Naive thymus-derived CD4-positive, alpha-beta T cell (primary cell): ENCODE data around the gene INSL3. TPM values are rescaled to one million over a fixed set of nuclear protein-coding genes. Genes with fewer than 3 reads are reported as not detected.
"Not testable (repeated sequence)": the region's sequence is repeated elsewhere in the genome, so short reads cannot be mapped to it uniquely, and the experiment has no call there.

ENCODE experiments used
- ATAC-seq: fragments of 150-1000 bp; cut with Tn5 transposase; 2 replicates; pipeline ENCODE4 v1.10.0; 2021; ENCODE audit warnings: mild to moderate bottlenecking, moderate library complexity
- CTCF ChIA-PET: fragments of 350-600 bp; sonication (Branson Sonifier 250); formaldehyde crosslinking; loops from one replicate; lab custom pipeline; 2021; ENCODE audit warnings: antibody characterized with exemption; lab: Charles Lee
- POLR2A ChIA-PET: fragments of 350-600 bp; sonication (Branson Sonifier 250); formaldehyde crosslinking; loops from one replicate; lab custom pipeline; 2021; ENCODE audit warnings: antibody characterized with exemption, inconsistent platforms; lab: Charles Lee
- DNase-seq, 9 donors: peaks; one replicate each; pipeline versions ENCODE4 v3.0.0 to v3.0.0-alpha.2; 2020 to 2022; ENCODE audit warnings: mixed read lengths in 1 of 9
- H3K27ac ChIP-seq: one replicate; pipeline ENCODE4 v1.7.0; 2013; ENCODE audit warnings: mild to moderate bottlenecking, low read depth, low read length, moderate library complexity
- H3K27me3 ChIP-seq, 2 donors: one replicate each; pipeline ENCODE4 v1.7.0; 2013; ENCODE audit warnings: low read length in 2 of 2, mild to moderate bottlenecking in 2 of 2, moderate library complexity in 2 of 2; ENCODE audit not compliant: control insufficient read depth in 2 of 2, insufficient read depth in 2 of 2
- H3K36me3 ChIP-seq, 3 experiments: 1 replicate in 2 of 3; 2 replicates in 1 of 3; pipeline ENCODE4 v1.7.0; 2013; ENCODE audit warnings: low read length in 3 of 3, mild to moderate bottlenecking in 3 of 3, moderate library complexity in 1 of 3; ENCODE audit not compliant: insufficient read depth in 3 of 3, control insufficient read depth in 2 of 3
- H3K4me1 ChIP-seq, 2 donors: one replicate each; pipeline ENCODE4 v1.7.0; 2013; ENCODE audit warnings: low read length in 2 of 2, mild to moderate bottlenecking in 2 of 2, moderate library complexity in 1 of 2; ENCODE audit not compliant: control insufficient read depth in 2 of 2, insufficient read depth in 2 of 2
- H3K4me3 ChIP-seq: 2 replicates; pipeline ENCODE4 v1.7.0; 2013; ENCODE audit warnings: mild to moderate bottlenecking, low read length
- H3K9me3 ChIP-seq, 3 experiments: 1 replicate in 2 of 3; 2 replicates in 1 of 3; pipeline ENCODE4 v1.7.0; 2013; ENCODE audit warnings: low read length in 3 of 3; ENCODE audit not compliant: control insufficient read depth in 2 of 3
- H3K27ac Mint-ChIP-seq, 9 donors: one replicate each; pipeline ENCODE4 v1.8.0; 2020 to 2022; ENCODE audit warnings: mixed read lengths in 9 of 9, mild to moderate bottlenecking in 8 of 9, moderate library complexity in 5 of 9, inconsistent platforms in 2 of 9
- H3K27me3 Mint-ChIP-seq, 5 donors: one replicate each; pipeline ENCODE4 v1.8.0; 2021 to 2022; ENCODE audit warnings: mixed read lengths in 5 of 5, mild to moderate bottlenecking in 1 of 5
- H3K36me3 Mint-ChIP-seq, 5 donors: one replicate each; pipeline ENCODE4 v1.8.0; 2020 to 2022; ENCODE audit warnings: mixed read lengths in 5 of 5, mild to moderate bottlenecking in 3 of 5, inconsistent platforms in 1 of 5
- H3K4me1 Mint-ChIP-seq, 7 donors: one replicate each; pipeline ENCODE4 v1.8.0; 2020 to 2022; ENCODE audit warnings: mixed read lengths in 7 of 7, mild to moderate bottlenecking in 3 of 7, inconsistent platforms in 1 of 7
- H3K4me3 Mint-ChIP-seq, 10 donors: one replicate each; pipeline ENCODE4 v1.8.0; 2020 to 2022; ENCODE audit warnings: mild to moderate bottlenecking in 10 of 10, mixed read lengths in 10 of 10, moderate library complexity in 6 of 10, inconsistent platforms in 2 of 10
- H3K9me3 Mint-ChIP-seq, 11 donors: one replicate each; pipeline ENCODE4 v1.8.0; 2020 to 2022; ENCODE audit warnings: mixed read lengths in 11 of 11, mild to moderate bottlenecking in 4 of 11, inconsistent platforms in 1 of 11, moderate library complexity in 1 of 11
- intact Hi-C, 2 donors: fragments of 100-400 bp; cut with micrococcal nuclease; formaldehyde crosslinking; loops; one replicate each; pipeline ENCODE4 v1.15.1; 2023
- polyA plus RNA-seq, 2 donors: library from polyadenylated mRNA; unstranded; fragments of 300-500 nt; fragmentation: Illumina TruSeq; gene quantifications; one replicate each; pipeline ENCODE4 v1.2.3, GENCODE V29; 2021
- total RNA-seq, 6 experiments: library from RNA in 5 of 6; stranded (reverse) in 5 of 6; gene quantifications; 1 replicate in 5 of 6; 2 replicates in 1 of 6; pipeline ENCODE4 v1.2.3 and lab custom pipeline; 2021 to 2026

The INSL3 gene
- total and polyA plus RNA-seq, 7 experiments from 2014 or later = 2.0 to 11.1 (median 6.2) TPM

DNA sequence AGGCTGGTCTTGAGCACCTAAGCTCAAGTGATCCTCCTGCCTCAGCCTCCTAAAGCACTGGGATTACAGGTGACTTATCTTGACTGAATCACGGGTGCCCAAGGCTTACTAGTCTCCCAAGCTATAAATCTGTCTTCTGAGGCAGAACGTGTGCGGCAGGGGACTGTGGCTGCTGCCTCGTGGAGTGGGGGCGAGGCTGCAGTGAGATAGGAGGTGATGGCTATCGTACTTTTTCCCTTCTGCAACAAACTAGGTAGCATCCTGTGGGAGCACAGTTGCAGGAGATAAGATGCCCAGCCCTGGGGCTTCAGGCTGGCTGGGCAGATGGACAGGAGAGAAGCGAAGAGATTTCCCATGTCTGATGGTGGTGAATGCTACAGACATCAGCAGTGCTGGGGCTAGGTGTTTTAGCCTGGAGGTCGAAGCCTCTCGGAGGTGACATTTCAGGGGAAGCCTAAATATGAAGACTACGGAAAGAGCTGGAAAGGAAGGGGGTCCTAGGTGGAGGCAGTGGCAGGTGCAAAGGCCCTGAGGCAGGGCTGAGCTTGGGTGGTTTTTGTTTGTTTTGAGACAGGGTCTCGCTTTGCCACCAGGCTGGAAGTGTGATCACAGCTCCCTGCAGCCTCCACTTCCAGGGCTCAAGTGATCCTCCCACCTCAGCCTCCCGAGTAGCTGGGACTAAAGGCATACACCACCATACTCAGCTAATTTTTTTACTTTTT is 19.0 kb downstream of the INSL3 start:
- Histone ChIP-seq H3K27me3 (no peaks in the 10 kb centered on the region), H3K4me1 (peaks cover 15 to 27% of the 10 kb centered on the region in 2 donors), H3K9me3 (no peaks in the 10 kb centered on the region), H3K4me3 (no peak overlapping the region), H3K36me3 (no peaks in the 10 kb centered on the region), H3K27ac (no peak overlapping the region)
- Mint-ChIP-seq H3K4me3 (peak overlapping the region in 9 of 10 donors; percentile 8 to 73 (median 60)), H3K9me3 (peaks cover 0 to 2% (median 0%) of the 10 kb centered on the region in 11 donors), H3K36me3 (peaks cover 0 to 8% (median 0%) of the 10 kb centered on the region in 5 donors), H3K27me3 (peaks cover 0 to 10% (median 0%) of the 10 kb centered on the region in 5 donors), H3K4me1 (peaks cover 19 to 52% (median 36%) of the 10 kb centered on the region in 7 donors), H3K27ac (peak overlapping the region in 8 of 9 donors; percentile 54 to 95 (median 88))
- POLR2A ChIA-PET = interaction anchor here (0.6 to 4.6 kb wide), 13 partner anchors 7 to 1390 kb away, joined by 3 to 41 read pairs (median 5); partner anchors contain the start of genes B3GNT3, FCHO1, JAK3 and MAP1S
- ATAC-seq (no peak), DNase-seq (no peak)
- CTCF ChIA-PET = interaction anchor here (0.6 to 1.5 kb wide), 4 partner anchors 18 to 99 kb away, joined by 3 to 5 read pairs (median 4); no protein-coding TSS in a partner anchor
- intact Hi-C loops = no loop called here

DNA sequence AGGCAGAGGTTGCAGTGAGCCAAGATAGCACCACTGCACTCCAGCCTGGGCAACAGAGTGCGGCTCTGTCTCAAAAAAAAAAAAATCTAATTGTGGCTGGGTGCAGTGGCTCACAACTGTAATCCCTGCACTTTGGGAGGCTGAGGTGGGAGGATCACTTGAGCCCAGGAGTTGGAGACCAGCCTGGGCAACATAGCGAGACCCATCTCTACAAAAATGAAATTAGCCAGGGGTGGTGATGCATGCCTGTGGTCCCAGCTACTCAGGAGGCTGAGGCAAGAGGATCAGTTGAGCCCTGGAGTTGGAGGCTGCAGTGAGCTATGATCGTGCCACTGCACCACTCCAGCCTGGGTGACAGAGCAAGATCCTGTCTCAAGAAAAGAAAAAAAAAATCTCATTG is 22.7 kb downstream of the INSL3 start:
- H3K27ac Mint-ChIP-seq = peak overlapping the region in 1 of 9 donors; percentile 51
- ChIA-PET CTCF (interaction anchor here (0.9 kb wide), 1 partner anchor 15 kb away, joined by 3 read pairs; no protein-coding TSS in a partner anchor), POLR2A (interaction anchor here (0.7 kb wide), 1 partner anchor 1065 kb away, joined by 3 read pairs; no protein-coding TSS in a partner anchor)
- H3K27ac ChIP-seq, H3K36me3 ChIP-seq, H3K4me3 ChIP-seq, H3K27me3 ChIP-seq, H3K9me3 Mint-ChIP-seq, H3K9me3 ChIP-seq, ATAC-seq, DNase-seq, H3K36me3 Mint-ChIP-seq: not testable (repeated sequence)
- H3K4me1 ChIP-seq = peaks cover 27 to 55% of the 10 kb centered on the region in 2 donors
- H3K4me1 Mint-ChIP-seq = peaks cover 17 to 61% (median 45%) of the 10 kb centered on the region in 7 donors
- H3K4me3 Mint-ChIP-seq = peak overlapping the region in 1 of 10 donors; percentile 34
- peaks cover 0 to 27% (median 0%) of the 10 kb centered on the region in 5 donors for H3K27me3 Mint-ChIP-seq
- intact Hi-C loops = loop anchor here in 1 of 2 donors (10.0 kb wide), 1 partner anchor 136 kb away; the partner anchor contains the start of gene CCDC124

DNA sequence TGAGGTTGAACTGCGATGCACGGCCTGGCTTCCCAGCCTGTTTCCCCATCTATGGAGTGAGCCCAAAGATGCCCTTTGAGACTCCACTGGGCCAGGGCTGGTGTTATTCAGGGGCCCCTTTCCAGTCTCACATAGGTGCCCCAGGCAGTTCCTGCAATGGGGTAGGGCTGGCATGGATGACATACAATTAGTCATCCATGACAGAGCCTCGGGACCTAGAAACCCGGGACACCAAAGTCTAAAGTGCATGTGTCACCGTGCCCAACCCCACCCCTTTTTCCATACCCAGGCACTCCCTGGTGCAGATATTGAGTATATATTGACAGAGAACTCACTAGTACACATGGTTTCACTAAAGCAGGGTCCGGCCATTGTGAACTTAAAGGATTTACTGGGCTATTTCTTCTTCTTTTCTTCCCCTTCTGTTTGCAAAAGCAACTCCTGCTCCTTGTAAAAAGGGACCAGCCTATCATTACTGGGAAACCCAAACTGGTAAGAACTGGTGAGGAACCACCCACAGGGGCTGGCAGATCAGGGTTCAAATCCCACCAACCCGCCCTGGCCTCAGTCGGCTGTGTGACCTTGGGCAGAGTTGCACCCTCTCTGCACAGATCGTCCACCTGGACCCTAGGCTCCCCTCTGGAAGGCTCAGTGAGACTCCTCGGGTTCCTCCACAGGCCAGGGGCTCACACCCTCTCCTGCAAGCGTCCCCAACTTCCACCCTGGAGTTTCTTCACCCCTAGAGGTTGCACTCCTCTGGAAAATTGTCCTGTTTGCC is 23.7 kb downstream of the INSL3 start:
- peaks cover 0 to 4% (median 0%) of the 10 kb centered on the region in 5 donors for H3K36me3 Mint-ChIP-seq
- intact Hi-C loops = loop anchor here in 1 of 2 donors (10.0 kb wide), 1 partner anchor 137 kb away; the partner anchor contains the start of gene CCDC124
- H3K27me3 ChIP-seq = no peaks in the 10 kb centered on the region
- peak overlapping the region in 1 of 10 donors; percentile 31 for H3K4me3 Mint-ChIP-seq
- peak overlapping the region in 3 of 9 donors; percentile 16 to 54 (median 28) for H3K27ac Mint-ChIP-seq
- no peak overlapping the region for H3K4me3 ChIP-seq
- H3K9me3 ChIP-seq = no peaks in the 10 kb centered on the region
- peaks cover 0 to 26% (median 0%) of the 10 kb centered on the region in 5 donors for H3K27me3 Mint-ChIP-seq
- H3K27ac ChIP-seq = no peak overlapping the region
- ATAC-seq = peak; percentile 64
- CTCF ChIA-PET = no interaction called here
- H3K36me3 ChIP-seq = no peaks in the 10 kb centered on the region
- H3K4me1 ChIP-seq = peaks cover 19 to 53% of the 10 kb centered on the region in 2 donors
- POLR2A ChIA-PET = interaction anchor here (0.5 kb wide), 1 partner anchor 15 kb away, joined by 3 read pairs; no protein-coding TSS in a partner anchor
- peaks cover 11 to 60% (median 43%) of the 10 kb centered on the region in 7 donors for H3K4me1 Mint-ChIP-seq
- H3K9me3 Mint-ChIP-seq = no peaks in the 10 kb centered on the region
- no peak for DNase-seq

DNA sequence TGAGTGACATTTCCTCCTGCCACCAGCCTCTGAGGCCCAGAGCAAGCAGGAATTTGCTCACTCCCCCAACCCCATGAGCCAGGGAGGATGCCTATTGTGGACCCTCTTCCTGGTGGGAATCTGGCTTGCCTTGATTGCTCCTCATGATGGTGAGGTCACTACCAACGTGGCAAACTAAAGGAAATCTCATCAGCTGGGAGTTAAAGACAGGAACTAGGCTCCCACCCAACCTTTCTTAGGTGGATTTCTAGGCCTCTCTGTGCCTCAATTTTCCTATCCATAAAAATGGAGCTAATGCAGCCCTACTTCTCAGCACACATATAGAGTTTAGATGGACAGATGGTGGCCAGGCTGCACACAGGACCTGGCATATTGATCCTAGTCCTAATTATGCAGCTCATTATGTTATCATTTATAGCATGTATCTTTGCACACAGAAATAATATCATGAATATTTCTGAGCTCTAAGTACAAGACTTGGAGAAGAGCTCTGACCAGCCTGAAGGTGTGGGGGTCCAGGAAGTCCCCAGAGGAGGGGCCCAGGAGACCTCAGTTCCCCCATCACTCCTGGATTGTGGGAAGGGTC is 24.4 kb downstream of the INSL3 start:
- H3K27me3 ChIP-seq = no peaks in the 10 kb centered on the region
- ATAC-seq (no peak), DNase-seq (no peak)
- H3K36me3 Mint-ChIP-seq = no peaks in the 10 kb centered on the region
- H3K4me1 Mint-ChIP-seq = peaks cover 5 to 57% (median 40%) of the 10 kb centered on the region in 7 donors
- H3K27ac ChIP-seq = no peak overlapping the region
- intact Hi-C loops = loop anchor here in 1 of 2 donors (10.0 kb wide), 1 partner anchor 138 kb away; the partner anchor contains the start of gene CCDC124
- peaks cover 0 to 22% (median 0%) of the 10 kb centered on the region in 5 donors for H3K27me3 Mint-ChIP-seq
- no peaks in the 10 kb centered on the region for H3K36me3 ChIP-seq
- CTCF ChIA-PET = no interaction called here
- peak overlapping the region in 4 of 9 donors; percentile 16 to 54 (median 28) for H3K27ac Mint-ChIP-seq
- no peaks in the 10 kb centered on the region for H3K9me3 Mint-ChIP-seq
- POLR2A ChIA-PET = interaction anchor here (0.5 to 0.8 kb wide), 2 partner anchors 16 to 46 kb away, joined by 3 read pairs; no protein-coding TSS in a partner anchor
- no peaks in the 10 kb centered on the region for H3K9me3 ChIP-seq
- peaks cover 15 to 51% of the 10 kb centered on the region in 2 donors for H3K4me1 ChIP-seq
- peak overlapping the region in 8 of 10 donors; percentile 8 to 84 (median 68) for H3K4me3 Mint-ChIP-seq
- H3K4me3 ChIP-seq = no peak overlapping the region

DNA sequence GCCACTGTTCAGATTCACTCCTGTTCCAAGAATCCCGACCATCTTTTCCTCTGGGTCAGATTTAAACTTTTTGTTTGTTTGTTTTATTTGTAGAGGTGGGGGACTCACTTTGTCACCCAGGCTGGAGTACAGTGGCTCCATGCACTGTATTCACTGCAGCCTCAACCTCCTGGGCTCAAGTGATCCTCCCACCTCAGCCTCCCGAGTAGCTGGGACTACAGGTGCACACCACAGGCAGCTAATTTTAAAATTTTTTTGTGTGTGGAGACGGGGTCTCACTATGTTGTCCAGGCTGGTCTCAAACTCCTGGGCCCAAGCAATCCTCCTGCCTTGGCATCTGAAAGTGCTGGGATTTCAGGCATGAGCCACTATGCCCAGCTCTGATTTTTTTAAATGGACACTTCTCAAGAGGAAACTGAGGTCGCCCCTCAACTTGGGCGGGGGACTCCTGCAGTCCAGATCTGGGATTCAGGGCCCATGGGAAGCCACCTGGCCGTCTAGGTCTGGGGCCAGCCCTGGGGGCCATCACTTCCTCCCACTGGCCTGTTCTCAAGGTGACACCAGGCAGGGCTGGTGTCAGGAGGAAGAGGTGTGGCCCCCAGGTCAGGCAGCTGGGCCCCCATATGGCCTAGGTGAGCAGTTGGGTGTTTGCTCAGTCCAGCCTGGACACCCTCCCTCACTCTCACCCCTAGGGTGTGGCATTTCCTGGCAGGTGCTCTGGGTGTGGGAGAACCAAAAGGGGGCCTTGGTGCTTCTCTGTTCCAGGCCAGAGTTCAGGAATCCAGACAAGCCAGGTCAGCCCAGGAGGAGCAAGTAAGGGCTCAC is 25.1 kb downstream of the INSL3 start:
- Histone ChIP-seq H3K9me3 (no peaks in the 10 kb centered on the region), H3K27ac (no peak overlapping the region), H3K27me3 (no peaks in the 10 kb centered on the region), H3K36me3 (no peaks in the 10 kb centered on the region), H3K4me3 (no peak overlapping the region), H3K4me1 (peaks cover 21 to 57% of the 10 kb centered on the region in 2 donors)
- ATAC-seq = no peak
- DNase-seq = no peak
- intact Hi-C loops = loop anchor here in 1 of 2 donors (10.0 kb wide), 1 partner anchor 139 kb away; the partner anchor contains the start of gene CCDC124
- ChIA-PET CTCF (no interaction called here), POLR2A (interaction anchor here (0.6 to 2.4 kb wide), 6 partner anchors 8 to 57 kb away, joined by 3 to 11 read pairs (median 3); no protein-coding TSS in a partner anchor)
- Mint-ChIP-seq H3K27me3 (peaks cover 0 to 22% (median 0%) of the 10 kb centered on the region in 5 donors), H3K4me3 (peak overlapping the region in 9 of 10 donors; percentile 9 to 84 (median 68)), H3K36me3 (no peaks in the 10 kb centered on the region), H3K9me3 (no peaks in the 10 kb centered on the region), H3K27ac (peak overlapping the region in 4 of 9 donors; percentile 23 to 54 (median 38)), H3K4me1 (peaks cover 12 to 64% (median 46%) of the 10 kb centered on the region in 7 donors)
